ENCODE data around the gene PPP1CA.
"Not testable (repeated sequence)": the region's sequence is repeated elsewhere in the genome, so short reads cannot be mapped to it uniquely, and the experiment has no call there.

DNA sequence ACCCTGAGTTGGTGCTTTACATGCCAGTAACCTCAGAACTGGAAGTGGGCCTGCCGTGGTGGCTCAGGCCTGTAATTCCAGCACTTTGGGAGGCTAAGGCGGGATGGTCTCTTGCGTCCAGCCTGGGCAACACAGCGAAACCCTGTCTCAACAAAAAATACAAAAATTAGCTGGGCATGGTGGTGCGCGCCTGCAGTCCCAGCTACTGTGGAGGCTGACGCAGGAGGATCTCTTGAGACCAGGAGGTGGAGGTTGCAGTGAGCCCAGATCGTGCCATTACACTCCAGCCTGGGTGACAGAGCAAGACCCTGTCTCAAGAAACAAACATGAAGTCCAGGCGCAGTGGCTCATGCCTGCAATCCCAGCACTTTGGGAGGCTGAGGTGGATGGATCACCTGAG, 1.4 kb upstream of the PPP1CA start:
- TF ChIP-seq POLR2A (IDR thresholded peaks at IDR 0.05), result not testable (repeated sequence)
- TF ChIP-seq, protein P1, sequence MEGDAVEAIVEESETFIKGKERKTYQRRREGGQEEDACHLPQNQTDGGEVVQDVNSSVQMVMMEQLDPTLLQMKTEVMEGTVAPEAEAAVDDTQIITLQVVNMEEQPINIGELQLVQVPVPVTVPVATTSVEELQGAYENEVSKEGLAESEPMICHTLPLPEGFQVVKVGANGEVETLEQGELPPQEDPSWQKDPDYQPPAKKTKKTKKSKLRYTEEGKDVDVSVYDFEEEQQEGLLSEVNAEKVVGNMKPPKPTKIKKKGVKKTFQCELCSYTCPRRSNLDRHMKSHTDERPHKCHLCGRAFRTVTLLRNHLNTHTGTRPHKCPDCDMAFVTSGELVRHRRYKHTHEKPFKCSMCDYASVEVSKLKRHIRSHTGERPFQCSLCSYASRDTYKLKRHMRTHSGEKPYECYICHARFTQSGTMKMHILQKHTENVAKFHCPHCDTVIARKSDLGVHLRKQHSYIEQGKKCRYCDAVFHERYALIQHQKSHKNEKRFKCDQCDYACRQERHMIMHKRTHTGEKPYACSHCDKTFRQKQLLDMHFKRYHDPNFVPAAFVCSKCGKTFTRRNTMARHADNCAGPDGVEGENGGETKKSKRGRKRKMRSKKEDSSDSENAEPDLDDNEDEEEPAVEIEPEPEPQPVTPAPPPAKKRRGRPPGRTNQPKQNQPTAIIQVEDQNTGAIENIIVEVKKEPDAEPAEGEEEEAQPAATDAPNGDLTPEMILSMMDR (IDR thresholded peaks at IDR 0.05), result not testable (repeated sequence)
